Parathyroid adenoma (tissue), 2 donors: ENCODE data around the gene DCAF6.

Source experiments
- H2AFZ ChIP-seq: fragments of 300-600 bp; sonication (generic); one replicate; pipeline ENCODE4 v1.7.0; 2017; ENCODE audit warnings: antibody characterized with exemption, mild to moderate bottlenecking
- H3K27ac ChIP-seq: fragments of 300-600 bp; sonication (generic); one replicate; pipeline ENCODE4 v1.7.0; 2017
- H3K27me3 ChIP-seq: fragments of 300-600 bp; sonication (generic); one replicate; pipeline ENCODE4 v1.7.0; 2017; ENCODE audit warnings: low read length; ENCODE audit not compliant: control insufficient read depth, insufficient read depth
- H3K36me3 ChIP-seq: fragments of 300-600 bp; sonication (generic); one replicate; pipeline ENCODE4 v1.7.0; 2017; ENCODE audit warnings: low read length; ENCODE audit not compliant: control insufficient read depth, insufficient read depth
- H3K4me1 ChIP-seq: fragments of 300-600 bp; sonication (generic); one replicate; pipeline ENCODE4 v1.7.0; 2017; ENCODE audit warnings: control low read depth
- H3K4me2 ChIP-seq: fragments of 300-600 bp; sonication (generic); one replicate; pipeline ENCODE4 v1.7.0; 2017; ENCODE audit warnings: low read length
- H3K4me3 ChIP-seq: fragments of 300-600 bp; sonication (generic); one replicate; pipeline ENCODE4 v1.7.0; 2017; ENCODE audit warnings: low read depth, low read length
- H3K79me2 ChIP-seq: fragments of 300-600 bp; sonication (generic); one replicate; pipeline ENCODE4 v1.7.0; 2017; ENCODE audit warnings: control low read depth
- H3K9ac ChIP-seq: fragments of 300-600 bp; sonication (generic); one replicate; pipeline ENCODE4 v1.7.0; 2017; ENCODE audit warnings: mild to moderate bottlenecking
- H3K9me3 ChIP-seq: fragments of 300-600 bp; sonication (generic); one replicate; pipeline ENCODE4 v1.7.0; 2017; ENCODE audit warnings: low read length; ENCODE audit not compliant: control insufficient read depth
- CTCF ChIP-seq: fragments of 300-600 bp; sonication (generic); IDR thresholded peaks from one replicate; pipeline ENCODE4 v1.7.0; 2017; ENCODE audit warnings: antibody characterized with exemption, mild to moderate bottlenecking
- donor health status: primary hyperparathyroidism.

The DCAF6 gene

GRCh38 chr1:167915569-167915968 is 20.9 kb upstream of the DCAF6 start:
- Histone ChIP-seq H3K4me1 (no peaks in the 10 kb centered on the region), H2AFZ (no peak overlapping the region), H3K9ac (no peak overlapping the region), H3K4me2 (no peak overlapping the region), H3K79me2 (no peaks in the 10 kb centered on the region), H3K27me3 (no peaks in the 10 kb centered on the region), H3K9me3 (no peaks in the 10 kb centered on the region), H3K4me3 (no peak overlapping the region), H3K27ac (no peak overlapping the region), H3K36me3 (no peaks in the 10 kb centered on the region)
- no peak for TF ChIP-seq CTCF

DNA sequence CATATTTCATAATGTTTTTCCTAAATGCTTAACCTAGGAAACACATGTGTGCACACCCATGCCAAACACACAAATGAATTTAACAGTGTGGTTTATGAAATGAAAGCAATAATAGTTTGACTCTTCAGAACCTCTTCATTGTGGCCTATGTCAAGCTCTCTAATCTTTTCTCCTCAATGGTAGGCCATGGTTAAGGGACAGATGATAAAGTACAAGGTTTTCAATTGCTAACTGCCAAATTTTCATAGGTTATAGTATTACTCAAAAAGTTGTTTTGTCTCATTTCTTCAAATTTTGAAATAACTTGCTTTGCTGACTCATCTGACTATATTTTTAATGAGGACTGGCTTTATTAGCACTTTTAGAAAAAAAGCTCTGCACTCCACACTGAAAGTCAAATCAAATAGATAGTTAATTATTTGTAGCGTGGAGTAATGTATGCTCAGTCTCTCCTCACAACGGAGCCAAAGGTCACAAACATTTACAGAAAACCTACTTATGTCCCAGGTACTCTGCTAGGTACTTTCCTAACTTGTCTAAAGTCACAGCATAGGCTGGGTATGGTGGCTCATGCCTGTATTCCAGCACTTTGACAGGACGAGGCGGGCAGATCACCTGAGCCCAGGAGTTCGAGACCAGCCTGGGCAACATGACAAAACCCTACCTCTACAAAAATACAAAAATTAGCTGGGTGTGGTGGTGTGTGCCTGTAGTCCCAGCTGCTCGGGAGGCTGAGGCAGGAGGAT is 19.5 kb upstream of the DCAF6 start:
- Histone ChIP-seq H3K9ac (no peak overlapping the region), H3K4me3 (no peak overlapping the region), H3K9me3 (no peaks in the 10 kb centered on the region), H3K27me3 (no peaks in the 10 kb centered on the region), H3K79me2 (no peaks in the 10 kb centered on the region), H2AFZ (no peak overlapping the region), H3K4me1 (no peaks in the 10 kb centered on the region), H3K4me2 (no peak overlapping the region), H3K36me3 (no peaks in the 10 kb centered on the region), H3K27ac (no peak overlapping the region)
- TF ChIP-seq CTCF = no peak

DNA sequence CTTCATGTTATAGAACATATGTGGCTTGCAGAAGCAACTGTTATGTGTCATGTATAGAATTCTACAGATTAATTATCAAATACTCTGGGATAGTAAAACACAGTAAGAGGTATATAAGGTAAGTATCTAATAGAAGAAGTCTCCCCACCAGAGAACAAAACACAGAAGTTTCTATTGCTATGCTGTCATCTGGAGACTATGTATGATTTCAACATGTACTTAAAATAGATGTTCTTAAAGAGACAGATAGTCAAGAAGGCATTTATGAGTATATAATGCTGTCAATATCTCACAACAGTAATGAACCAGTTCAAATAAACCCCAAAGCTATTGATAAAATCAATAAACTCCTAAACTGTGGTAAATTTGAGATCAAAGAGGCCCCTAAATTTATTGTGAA is 14.5 kb upstream of the DCAF6 start:
- no peaks in the 10 kb centered on the region for H3K4me1 ChIP-seq
- no peak overlapping the region for H3K4me3 ChIP-seq
- no peaks in the 10 kb centered on the region for H3K27me3 ChIP-seq
- H3K79me2 ChIP-seq = peaks cover 8% of the 10 kb centered on the region
- no peak overlapping the region for H3K9ac ChIP-seq
- no peak overlapping the region for H2AFZ ChIP-seq
- no peak overlapping the region for H3K27ac ChIP-seq
- H3K4me2 ChIP-seq = no peak overlapping the region
- no peaks in the 10 kb centered on the region for H3K9me3 ChIP-seq
- TF ChIP-seq CTCF = no peak
- no peaks in the 10 kb centered on the region for H3K36me3 ChIP-seq

- H2AFZ ChIP-seq = no peak overlapping the region
- TF ChIP-seq CTCF = no peak
- no peak overlapping the region for H3K4me2 ChIP-seq
- no peaks in the 10 kb centered on the region for H3K4me1 ChIP-seq
- H3K4me3 ChIP-seq = no peak overlapping the region
- H3K9ac ChIP-seq = no peak overlapping the region
- H3K27me3 ChIP-seq = no peaks in the 10 kb centered on the region
- H3K79me2 ChIP-seq = peaks cover 8% of the 10 kb centered on the region
- no peaks in the 10 kb centered on the region for H3K36me3 ChIP-seq
- no peak overlapping the region for H3K27ac ChIP-seq
- no peaks in the 10 kb centered on the region for H3K9me3 ChIP-seq
These were observed 13.8 kb upstream of the DCAF6 start for GRCh38 chr1:167922611-167923074.
